Gastrocnemius medialis (tissue), 4 donors: ENCODE results near the gene NTM.

Experiments
- POLR2A ChIP-seq, 2 donors: fragments of 450-650 bp; IDR thresholded peaks; one replicate each; pipeline ENCODE4 v1.6.1; 2017; ENCODE audit warnings: antibody characterized with exemption in 2 of 2, mild to moderate bottlenecking in 2 of 2, moderate library complexity in 2 of 2
- TF ChIP-seq, protein P1 (sequence below), 5 experiments: fragments of 450-650 bp in 3 of 5; fragments of 200-600 bp in 2 of 5; sonication (generic) in 2 of 5; IDR thresholded peaks in 4 of 5; conservative IDR thresholded peaks in 1 of 5; 1 replicate in 4 of 5; 2 replicates in 1 of 5; pipeline ENCODE4 v1.5.1; 2016 to 2019; ENCODE audit warnings: antibody characterized with exemption in 5 of 5, mild to moderate bottlenecking in 3 of 5, moderate library complexity in 3 of 5

- TF ChIP-seq, protein P1, sequence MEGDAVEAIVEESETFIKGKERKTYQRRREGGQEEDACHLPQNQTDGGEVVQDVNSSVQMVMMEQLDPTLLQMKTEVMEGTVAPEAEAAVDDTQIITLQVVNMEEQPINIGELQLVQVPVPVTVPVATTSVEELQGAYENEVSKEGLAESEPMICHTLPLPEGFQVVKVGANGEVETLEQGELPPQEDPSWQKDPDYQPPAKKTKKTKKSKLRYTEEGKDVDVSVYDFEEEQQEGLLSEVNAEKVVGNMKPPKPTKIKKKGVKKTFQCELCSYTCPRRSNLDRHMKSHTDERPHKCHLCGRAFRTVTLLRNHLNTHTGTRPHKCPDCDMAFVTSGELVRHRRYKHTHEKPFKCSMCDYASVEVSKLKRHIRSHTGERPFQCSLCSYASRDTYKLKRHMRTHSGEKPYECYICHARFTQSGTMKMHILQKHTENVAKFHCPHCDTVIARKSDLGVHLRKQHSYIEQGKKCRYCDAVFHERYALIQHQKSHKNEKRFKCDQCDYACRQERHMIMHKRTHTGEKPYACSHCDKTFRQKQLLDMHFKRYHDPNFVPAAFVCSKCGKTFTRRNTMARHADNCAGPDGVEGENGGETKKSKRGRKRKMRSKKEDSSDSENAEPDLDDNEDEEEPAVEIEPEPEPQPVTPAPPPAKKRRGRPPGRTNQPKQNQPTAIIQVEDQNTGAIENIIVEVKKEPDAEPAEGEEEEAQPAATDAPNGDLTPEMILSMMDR (IDR thresholded peaks at IDR 0.05 in 4 of 5, conservative IDR thresholded peaks at IDR 0.05 in 1 of 5), result no peak
- TF ChIP-seq POLR2A (IDR thresholded peaks at IDR 0.05), result no peak
Measured at GRCh38 chr11:131750692-131751091, 380.3 kb downstream of the NTM start.
